T-cell (primary cell): Measurements from ENCODE around the gene MRPL22. TPM values are rescaled to one million over a fixed set of nuclear protein-coding genes. Genes with fewer than 3 reads are reported as not detected.
"Not testable (repeated sequence)": the region's sequence is repeated elsewhere in the genome, so short reads cannot be mapped to it uniquely, and the experiment has no call there.

Experiments
- ATAC-seq, 4 experiments: fragments of 200-7000 bp in 3 of 4; fragments of 150-1000 bp in 1 of 4; cut with Tn5 transposase; replicated peaks in 1 of 4; 1 replicate in 3 of 4; 2 replicates in 1 of 4; pipeline ENCODE4 v1.10.0; 2021; ENCODE audit warnings: moderate library complexity in 3 of 4, mild to moderate bottlenecking in 2 of 4, moderate number of reproducible peaks in 1 of 4
- CTCF ChIA-PET, 2 donors: fragments of 300-600 bp; sonication (Branson Sonifier 250); formaldehyde crosslinking; loops; one replicate each; lab custom pipeline; 2022; ENCODE audit warnings: antibody characterized with exemption in 2 of 2; lab: Charles Lee
- POLR2A ChIA-PET, 2 donors: fragments of 300-600 bp; sonication (Branson Sonifier 250); formaldehyde crosslinking; loops; one replicate each; lab custom pipeline; 2022; ENCODE audit warnings: antibody characterized with exemption in 2 of 2; lab: Charles Lee
- DNase-seq, 35 experiments: peaks; one replicate each; pipeline versions ENCODE4 v3.0.0 to v3.0.0-alpha.2; 2013 to 2023
- H3K27ac ChIP-seq: one replicate; pipeline ENCODE4 v1.5.1; 2013; ENCODE audit warnings: low read length
- H3K27me3 ChIP-seq, 2 experiments: replicated peaks in 1 of 2; 1 replicate in 1 of 2; 2 replicates in 1 of 2; pipeline versions ENCODE4 v1.6.1 to v1.7.0; 2013; ENCODE audit warnings: low read length in 1 of 2, mixed read lengths in 1 of 2; ENCODE audit not compliant: control insufficient read depth in 2 of 2, insufficient read depth in 2 of 2; ENCODE audit errors: extremely low read depth in 1 of 2
- H3K36me3 ChIP-seq, 2 donors: 1 replicate in 1 of 2; 2 replicates in 1 of 2; pipeline versions ENCODE4 v1.6.1 to v1.7.0; 2013; ENCODE audit warnings: low read length in 1 of 2; ENCODE audit not compliant: control insufficient read depth in 2 of 2, insufficient read depth in 1 of 2; ENCODE audit errors: extremely low read depth in 1 of 2
- H3K4me1 ChIP-seq, 2 experiments: 1 replicate in 1 of 2; 2 replicates in 1 of 2; pipeline versions ENCODE4 v1.6.1 to v1.7.0; 2013; ENCODE audit warnings: low read length in 2 of 2, mixed read lengths in 1 of 2; ENCODE audit not compliant: insufficient read depth in 2 of 2, control insufficient read depth in 1 of 2; ENCODE audit errors: extremely low read depth in 1 of 2
- H3K4me3 ChIP-seq, 2 donors: 1 replicate in 1 of 2; 2 replicates in 1 of 2; pipeline versions ENCODE4 v1.5.1 to v1.7.0; 2013; ENCODE audit warnings: mild to moderate bottlenecking in 2 of 2, low read length in 1 of 2, moderate library complexity in 1 of 2; ENCODE audit not compliant: control insufficient read depth in 1 of 2; ENCODE audit errors: extremely low read depth in 1 of 2
- H3K9me3 ChIP-seq: 2 replicates; pipeline ENCODE4 v1.7.0; 2013
- H3K27ac Mint-ChIP-seq, 2 donors: one replicate each; pipeline ENCODE4 v1.8.0; 2020 to 2021; ENCODE audit warnings: mild to moderate bottlenecking in 2 of 2, mixed read lengths in 2 of 2
- H3K27me3 Mint-ChIP-seq, 2 donors: one replicate each; pipeline ENCODE4 v1.8.0; 2021 to 2022; ENCODE audit warnings: mixed read lengths in 2 of 2
- H3K36me3 Mint-ChIP-seq: one replicate; pipeline ENCODE4 v1.8.0; 2021; ENCODE audit warnings: mixed read lengths
- H3K4me1 Mint-ChIP-seq, 3 donors: one replicate each; pipeline ENCODE4 v1.8.0; 2020 to 2022; ENCODE audit warnings: mixed read lengths in 3 of 3, mild to moderate bottlenecking in 1 of 3
- H3K4me3 Mint-ChIP-seq, 3 donors: one replicate each; pipeline ENCODE4 v1.8.0; 2020 to 2022; ENCODE audit warnings: mild to moderate bottlenecking in 3 of 3, mixed read lengths in 3 of 3, moderate library complexity in 3 of 3
- H3K9me3 Mint-ChIP-seq, 3 donors: one replicate each; pipeline ENCODE4 v1.8.0; 2020 to 2022; ENCODE audit warnings: mixed read lengths in 3 of 3
- WGBS: methylation state at CpG from one replicate; pipeline ENCODE4 v1.1.5; 2013; ENCODE audit warnings: missing lambda C conversion rate; ENCODE audit not compliant: insufficient coverage; 5-methylcytosine and 5-hydroxymethylcytosine counted together
- total RNA-seq, 35 experiments: library from RNA in 6 of 35; stranded (reverse) in 6 of 35; fragments of 120-200 nt in 1 of 35; gene quantifications; one replicate each; pipeline versions ENCODE4 v1.2.1 to v1.2.4 and lab custom pipeline; 2013 to 2026

MRPL22 gene
- total RNA-seq, 5 donors from 2014 or later (not counting 1 experiment from before 2014, with no cell fraction given): 19.5 to 30.9 (median 26.1) TPM

DNA sequence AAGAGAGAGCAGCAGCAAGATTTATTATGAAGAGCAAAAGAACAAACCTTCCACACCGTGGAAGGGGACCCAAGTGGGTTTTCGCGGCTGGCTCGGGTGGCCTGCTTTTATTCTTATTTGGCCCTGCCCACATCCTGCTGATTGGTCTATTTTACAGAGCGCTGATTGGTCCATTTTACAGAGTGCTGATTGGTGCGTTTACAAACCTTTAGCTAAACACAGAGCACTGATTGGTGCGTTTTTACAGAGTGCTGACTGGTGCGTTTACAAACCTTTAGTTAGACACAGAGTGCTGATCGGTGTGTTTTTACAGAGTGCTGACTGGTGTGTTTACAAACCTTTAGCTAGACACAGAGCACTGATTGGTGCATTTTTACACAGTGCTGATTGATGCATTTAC, 35.2 kb downstream of the MRPL22 start:
- H3K36me3 ChIP-seq, ATAC-seq, DNase-seq, H3K27ac Mint-ChIP-seq, H3K4me1 Mint-ChIP-seq, H3K9me3 ChIP-seq, CTCF ChIA-PET, H3K27me3 Mint-ChIP-seq, H3K4me3 ChIP-seq, H3K27ac ChIP-seq, H3K9me3 Mint-ChIP-seq, H3K4me1 ChIP-seq, H3K4me3 Mint-ChIP-seq, POLR2A ChIA-PET, H3K27me3 ChIP-seq: not testable (repeated sequence)
- peaks cover 18% of the 10 kb centered on the region for H3K36me3 Mint-ChIP-seq
- WGBS: 97% methylated on average over 6 of the region's 9 CpGs

GRCh38 chr5:154977409-154977808, 36.5 kb downstream of the MRPL22 start:
- CTCF ChIA-PET: no interaction called here
- Histone ChIP-seq H3K36me3 (no peaks in the 10 kb centered on the region), H3K4me1 (no peaks in the 10 kb centered on the region), H3K27ac (no peak overlapping the region), H3K4me3 (no peak overlapping the region), H3K27me3 (no peaks in the 10 kb centered on the region), H3K9me3 (no peaks in the 10 kb centered on the region)
- H3K4me1 Mint-ChIP-seq: no peaks in the 10 kb centered on the region
- no peaks in the 10 kb centered on the region for H3K27me3 Mint-ChIP-seq
- peaks cover 18% of the 10 kb centered on the region for H3K36me3 Mint-ChIP-seq
- ATAC-seq: no peak
- POLR2A ChIA-PET: no interaction called here
- whole genome bisulfite sequencing: no CpG with 5 or more reads among the region's 1 CpG
- DNase-seq: no peak
- H3K4me3 Mint-ChIP-seq: no peak overlapping the region
- peaks cover 0 to 6% (median 0%) of the 10 kb centered on the region in 3 donors for H3K9me3 Mint-ChIP-seq
- H3K27ac Mint-ChIP-seq: no peak overlapping the region

GRCh38 chr5:154978294-154978693, 37.4 kb downstream of the MRPL22 start:
- H3K27ac ChIP-seq, H3K9me3 Mint-ChIP-seq, H3K4me1 ChIP-seq, DNase-seq, CTCF ChIA-PET, H3K4me1 Mint-ChIP-seq, H3K27ac Mint-ChIP-seq, POLR2A ChIA-PET, H3K27me3 ChIP-seq, H3K27me3 Mint-ChIP-seq, H3K4me3 ChIP-seq, H3K4me3 Mint-ChIP-seq, H3K36me3 ChIP-seq, ATAC-seq, H3K9me3 ChIP-seq: not testable (repeated sequence)
- WGBS: no CpG with 5 or more reads among the region's 2 CpGs
- peaks cover 18% of the 10 kb centered on the region for H3K36me3 Mint-ChIP-seq

DNA sequence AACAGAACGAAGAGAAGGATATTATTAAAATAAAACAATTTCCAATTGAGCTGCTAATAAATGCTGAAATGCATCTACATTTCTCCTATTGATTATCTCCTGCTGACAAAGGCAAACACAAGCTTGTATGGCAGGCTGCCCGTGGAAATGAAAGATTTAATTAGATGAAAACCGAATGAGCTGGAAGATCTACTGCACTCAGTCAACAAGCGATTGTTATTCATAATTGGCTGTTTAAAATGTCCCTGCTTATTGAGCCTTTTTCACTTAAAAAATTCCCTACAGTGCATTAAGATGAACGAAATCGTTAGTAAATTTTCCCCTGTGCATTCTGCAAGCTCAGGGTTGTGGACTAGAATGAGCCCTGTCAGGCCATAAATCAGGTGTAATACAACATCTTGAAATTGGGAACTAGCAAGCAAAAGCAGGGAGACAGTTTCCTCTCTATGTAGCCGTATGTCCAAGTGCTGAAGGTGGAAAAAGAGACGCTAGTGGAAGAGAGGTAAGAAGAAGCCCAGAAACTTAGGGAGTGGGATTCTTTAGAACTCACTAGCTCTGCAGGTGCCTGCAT, 44.2 kb downstream of the MRPL22 start:
- POLR2A ChIA-PET: no interaction called here
- DNase-seq: no peak
- CTCF ChIA-PET: no interaction called here

DNA sequence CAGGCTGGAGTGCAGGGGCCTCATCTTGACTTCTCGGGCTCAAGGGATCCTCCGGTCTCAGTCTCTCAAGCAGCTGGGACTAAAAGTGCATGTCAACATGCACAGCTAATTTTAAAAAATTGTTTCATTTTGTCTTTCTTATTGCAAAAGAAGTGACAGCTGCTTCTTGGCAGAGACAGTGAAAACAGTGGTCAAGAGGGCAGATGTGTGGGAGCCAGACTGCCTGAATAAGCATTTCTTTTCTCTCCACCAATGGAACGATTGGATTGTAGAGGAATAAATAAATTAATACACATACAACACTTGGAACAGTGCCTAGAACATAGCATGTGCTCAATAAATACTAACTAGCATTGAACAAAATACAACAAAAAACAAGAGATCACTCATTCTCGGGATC, 45.3 kb downstream of the MRPL22 start:
- CTCF ChIA-PET: no interaction called here
- 100% methylated on average over 1 of the region's 4 CpGs for WGBS
- peaks cover 8 to 24% of the 10 kb centered on the region in 2 donors for H3K27me3 Mint-ChIP-seq

More for the DNA sequence above, 44.2 kb downstream of the MRPL22 start:
- Histone ChIP-seq H3K9me3 (no peaks in the 10 kb centered on the region), H3K27ac (no peak overlapping the region), H3K4me3 (no peak overlapping the region), H3K4me1 (no peaks in the 10 kb centered on the region), H3K27me3 (peaks cover 0 to 3% of the 10 kb centered on the region in 2 experiments), H3K36me3 (no peaks in the 10 kb centered on the region)
- Mint-ChIP-seq H3K4me3 (no peak overlapping the region), H3K4me1 (no peaks in the 10 kb centered on the region), H3K36me3 (no peaks in the 10 kb centered on the region), H3K27me3 (peaks cover 8 to 24% of the 10 kb centered on the region in 2 donors), H3K27ac (no peak overlapping the region), H3K9me3 (no peaks in the 10 kb centered on the region)
- no peak for ATAC-seq
- WGBS: 38% methylated on average over 5 of the region's 8 CpGs

DNA sequence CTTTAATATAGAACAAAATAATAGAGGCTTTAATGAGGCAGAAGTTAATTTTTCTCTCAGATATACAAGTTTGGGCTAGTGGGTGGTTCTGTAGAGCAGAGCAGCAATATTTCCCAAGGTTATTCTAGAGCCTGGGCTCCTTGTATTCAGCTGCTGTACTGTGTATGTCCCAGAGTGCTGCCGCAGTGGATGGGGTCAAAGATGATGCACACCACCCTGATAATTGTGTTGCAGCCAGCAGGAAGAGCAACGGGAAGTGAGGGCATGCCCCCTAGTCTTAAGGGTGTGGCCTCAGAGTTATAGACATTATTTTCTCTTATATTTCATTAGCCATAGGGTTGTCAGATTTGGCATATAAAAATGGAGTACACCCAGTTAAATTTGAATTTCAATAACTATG, 48.8 kb downstream of the MRPL22 start:
- Mint-ChIP-seq H3K9me3 (no peaks in the 10 kb centered on the region), H3K4me1 (no peaks in the 10 kb centered on the region), H3K27me3 (peaks cover 8 to 20% of the 10 kb centered on the region in 2 donors), H3K4me3 (no peak overlapping the region), H3K27ac (no peak overlapping the region), H3K36me3 (no peaks in the 10 kb centered on the region)
- DNase-seq: no peak
- H3K9me3 ChIP-seq: no peaks in the 10 kb centered on the region
- no CpG with 5 or more reads among the region's 2 CpGs for WGBS
- H3K27me3 ChIP-seq: peaks cover 0 to 6% of the 10 kb centered on the region in 2 experiments
- H3K36me3 ChIP-seq: no peaks in the 10 kb centered on the region
- H3K4me3 ChIP-seq: no peak overlapping the region
- H3K4me1 ChIP-seq: no peaks in the 10 kb centered on the region
- ATAC-seq: no peak
- ChIA-PET POLR2A (no interaction called here), CTCF (no interaction called here)
- no peak overlapping the region for H3K27ac ChIP-seq

More for the DNA sequence above, 45.3 kb downstream of the MRPL22 start:
- peaks cover 0 to 6% of the 10 kb centered on the region in 2 experiments for H3K27me3 ChIP-seq
- ATAC-seq (no peak), DNase-seq (no peak)
- no peak overlapping the region for H3K4me3 ChIP-seq
- no peak overlapping the region for H3K4me3 Mint-ChIP-seq
- H3K27ac Mint-ChIP-seq: no peak overlapping the region
- H3K36me3 ChIP-seq: no peaks in the 10 kb centered on the region
- H3K27ac ChIP-seq: no peak overlapping the region
- no peaks in the 10 kb centered on the region for H3K36me3 Mint-ChIP-seq
- H3K4me1 ChIP-seq: no peaks in the 10 kb centered on the region
- H3K9me3 ChIP-seq: no peaks in the 10 kb centered on the region
- POLR2A ChIA-PET: no interaction called here
- H3K4me1 Mint-ChIP-seq: no peaks in the 10 kb centered on the region
- no peaks in the 10 kb centered on the region for H3K9me3 Mint-ChIP-seq

DNA sequence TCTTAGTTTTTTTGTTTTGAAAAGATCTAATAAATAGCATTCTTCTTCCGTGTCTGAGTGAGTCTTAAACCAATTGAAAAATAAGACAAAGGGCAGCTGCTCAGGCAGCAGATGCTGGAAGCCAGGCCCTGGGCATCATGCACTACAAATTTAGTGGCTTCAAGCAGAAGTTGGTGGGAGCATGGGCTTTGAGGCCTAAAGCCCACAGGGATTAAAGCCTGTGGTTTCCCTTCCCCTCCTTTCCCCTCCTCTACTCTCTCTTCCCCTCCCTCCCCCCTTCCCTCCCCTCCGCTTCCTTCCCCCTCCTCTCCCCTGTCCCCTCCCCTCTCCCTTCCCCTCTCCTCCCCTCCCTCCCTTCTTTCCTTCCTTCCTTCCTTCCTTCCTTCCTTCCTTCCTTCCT, 52.6 kb downstream of the MRPL22 start:
- no peaks in the 10 kb centered on the region for H3K4me1 Mint-ChIP-seq
- WGBS: 84% methylated on average over 2 of the region's 2 CpGs
- ATAC-seq: no peak

More for the DNA sequence above, 52.6 kb downstream of the MRPL22 start:
- peaks cover 4 to 18% of the 10 kb centered on the region in 2 donors for H3K27me3 Mint-ChIP-seq
- H3K4me3 Mint-ChIP-seq: no peak overlapping the region
- H3K9me3 Mint-ChIP-seq: no peaks in the 10 kb centered on the region
- POLR2A ChIA-PET: no interaction called here
- CTCF ChIA-PET: no interaction called here
- H3K27ac Mint-ChIP-seq: no peak overlapping the region
- H3K36me3 Mint-ChIP-seq: no peaks in the 10 kb centered on the region
- H3K9me3 ChIP-seq: no peaks in the 10 kb centered on the region
- no peak for DNase-seq
- no peak overlapping the region for H3K27ac ChIP-seq
- H3K27me3 ChIP-seq: peaks cover 0 to 6% of the 10 kb centered on the region in 2 experiments
- H3K36me3 ChIP-seq: no peaks in the 10 kb centered on the region
- H3K4me3 ChIP-seq: no peak overlapping the region
- H3K4me1 ChIP-seq: no peaks in the 10 kb centered on the region
